Esophagus squamous epithelium (tissue), 5 donors: ENCODE measurements around the gene HLA-DPB1. TPM values are rescaled to one million over a fixed set of nuclear protein-coding genes. Genes with fewer than 3 reads are reported as not detected.
"Not testable (repeated sequence)": the region's sequence is repeated elsewhere in the genome, so short reads cannot be mapped to it uniquely, and the experiment has no call there.

Experiments used
- DNase-seq: peaks from one replicate; lab custom pipeline; 2025; lab: John Stamatoyannopoulos, UW
- H3K27ac ChIP-seq, 4 donors: fragments of 200-600 bp; sonication (generic); one replicate each; pipeline ENCODE4 v1.5.1; 2016 to 2019; ENCODE audit warnings: mild to moderate bottlenecking in 1 of 4
- H3K27me3 ChIP-seq, 4 donors: fragments of 200-600 bp; sonication (generic); 1 replicate in 3 of 4; 2 replicates in 1 of 4; pipeline versions ENCODE4 v1.5.1 to v1.6.0; 2017 to 2021; ENCODE audit warnings: antibody characterized with exemption in 1 of 4
- H3K36me3 ChIP-seq, 3 donors: fragments of 200-600 bp; sonication (generic); one replicate each; pipeline ENCODE4 v1.5.1; 2016 to 2019
- H3K4me1 ChIP-seq, 3 donors: fragments of 200-600 bp; sonication (generic); one replicate each; pipeline ENCODE4 v1.5.1; 2017 to 2019
- H3K4me3 ChIP-seq, 4 donors: fragments of 200-600 bp; sonication (generic); 1 replicate in 3 of 4; 2 replicates in 1 of 4; pipeline ENCODE4 v1.5.1; 2016 to 2019; ENCODE audit warnings: mild to moderate bottlenecking in 2 of 4, moderate library complexity in 1 of 4
- H3K9me3 ChIP-seq, 3 donors: fragments of 200-600 bp; sonication (generic); one replicate each; pipeline ENCODE4 v1.5.1; 2016 to 2019
- POLR2A ChIP-seq, 4 donors: fragments of 450-650 bp; IDR thresholded peaks; one replicate each; pipeline ENCODE4 v1.6.1; 2017; ENCODE audit warnings: antibody characterized with exemption in 4 of 4, mild to moderate bottlenecking in 4 of 4, moderate library complexity in 3 of 4
- WGBS, 2 donors: methylation state at CpG; one replicate each; pipeline ENCODE4 v1.1.5; 2018; 5-methylcytosine and 5-hydroxymethylcytosine counted together
- intact Hi-C: fragments of 100-400 bp; cut with DNase I; formaldehyde crosslinking; loops from one replicate; pipeline ENCODE4 v1.15.0; 2022
- total RNA-seq, 4 donors: library from RNA; depleted of rRNA; stranded (reverse); fragments of >200 nt; gene quantifications; one replicate each; pipeline ENCODE4 v1.1.0, GENCODE V29; 2016
- TF ChIP-seq, protein P1 (sequence below), 6 experiments: fragments of 450-650 bp in 4 of 6; fragments of 200-600 bp in 2 of 6; sonication (generic) in 2 of 6; IDR thresholded peaks; one replicate each; pipeline ENCODE4 v1.5.1; 2016 to 2019; ENCODE audit warnings: antibody characterized with exemption in 6 of 6, mild to moderate bottlenecking in 4 of 6, moderate library complexity in 4 of 6
- donor health status: DM: yes; HTN: yes; CAD: no.

The HLA-DPB1 gene
- total RNA-seq, 4 donors from 2014 or later: 3.2 to 96.9 (median 45.3) TPM

DNA sequence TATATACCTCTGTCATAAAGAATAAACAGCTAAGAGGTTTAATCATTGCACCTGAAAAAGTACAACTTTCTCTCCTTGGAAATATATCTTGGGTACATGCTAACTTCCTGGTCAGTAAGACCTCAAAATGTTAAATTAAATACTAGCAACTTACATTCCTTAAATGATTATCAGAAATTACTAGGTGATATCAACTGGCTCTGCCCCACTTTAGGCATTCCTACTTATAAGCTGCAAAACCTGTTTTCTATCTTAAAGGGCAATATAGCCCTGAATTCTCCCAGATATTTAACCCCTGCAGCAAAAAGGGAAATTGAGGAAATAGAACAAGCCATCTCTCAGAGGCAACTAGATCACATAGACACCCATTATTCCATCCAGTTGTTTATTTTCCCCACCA lies 23.2 kb upstream of the HLA-DPB1 start:
- Histone ChIP-seq H3K27ac (no peak overlapping the region), H3K36me3 (no peaks in the 10 kb centered on the region), H3K27me3 (peaks cover 0 to 34% (median 0%) of the 10 kb centered on the region in 4 donors), H3K9me3 (no peaks in the 10 kb centered on the region), H3K4me1 (no peaks in the 10 kb centered on the region), H3K4me3 (no peak overlapping the region)
- intact Hi-C loops: no loop called here
- TF ChIP-seq, protein P1, sequence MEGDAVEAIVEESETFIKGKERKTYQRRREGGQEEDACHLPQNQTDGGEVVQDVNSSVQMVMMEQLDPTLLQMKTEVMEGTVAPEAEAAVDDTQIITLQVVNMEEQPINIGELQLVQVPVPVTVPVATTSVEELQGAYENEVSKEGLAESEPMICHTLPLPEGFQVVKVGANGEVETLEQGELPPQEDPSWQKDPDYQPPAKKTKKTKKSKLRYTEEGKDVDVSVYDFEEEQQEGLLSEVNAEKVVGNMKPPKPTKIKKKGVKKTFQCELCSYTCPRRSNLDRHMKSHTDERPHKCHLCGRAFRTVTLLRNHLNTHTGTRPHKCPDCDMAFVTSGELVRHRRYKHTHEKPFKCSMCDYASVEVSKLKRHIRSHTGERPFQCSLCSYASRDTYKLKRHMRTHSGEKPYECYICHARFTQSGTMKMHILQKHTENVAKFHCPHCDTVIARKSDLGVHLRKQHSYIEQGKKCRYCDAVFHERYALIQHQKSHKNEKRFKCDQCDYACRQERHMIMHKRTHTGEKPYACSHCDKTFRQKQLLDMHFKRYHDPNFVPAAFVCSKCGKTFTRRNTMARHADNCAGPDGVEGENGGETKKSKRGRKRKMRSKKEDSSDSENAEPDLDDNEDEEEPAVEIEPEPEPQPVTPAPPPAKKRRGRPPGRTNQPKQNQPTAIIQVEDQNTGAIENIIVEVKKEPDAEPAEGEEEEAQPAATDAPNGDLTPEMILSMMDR (IDR thresholded peaks at IDR 0.05): no peak
- TF ChIP-seq POLR2A (IDR thresholded peaks at IDR 0.05): no peak
- no peak for DNase-seq

DNA sequence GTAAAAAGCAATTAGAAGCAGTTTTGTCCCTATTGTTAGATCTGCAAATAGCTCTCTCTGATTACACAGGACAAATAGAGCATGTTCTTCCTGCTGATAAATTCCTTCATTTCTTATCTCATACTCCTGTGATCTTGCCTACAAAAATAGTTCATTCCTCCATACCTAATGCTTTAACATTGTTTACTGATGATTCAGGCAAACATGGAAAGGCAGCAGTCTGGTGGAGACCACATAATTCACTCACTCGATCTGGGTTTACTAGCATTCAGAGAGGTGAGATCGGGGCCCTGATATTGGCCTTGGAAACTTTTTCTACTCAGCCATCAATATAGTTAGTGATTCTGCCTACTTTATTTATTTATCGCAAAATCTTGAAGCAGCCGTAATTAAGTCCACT lies 22.6 kb upstream of the HLA-DPB1 start:
- intact Hi-C loops: no loop called here
- H3K27ac ChIP-seq: no peak overlapping the region

DNA sequence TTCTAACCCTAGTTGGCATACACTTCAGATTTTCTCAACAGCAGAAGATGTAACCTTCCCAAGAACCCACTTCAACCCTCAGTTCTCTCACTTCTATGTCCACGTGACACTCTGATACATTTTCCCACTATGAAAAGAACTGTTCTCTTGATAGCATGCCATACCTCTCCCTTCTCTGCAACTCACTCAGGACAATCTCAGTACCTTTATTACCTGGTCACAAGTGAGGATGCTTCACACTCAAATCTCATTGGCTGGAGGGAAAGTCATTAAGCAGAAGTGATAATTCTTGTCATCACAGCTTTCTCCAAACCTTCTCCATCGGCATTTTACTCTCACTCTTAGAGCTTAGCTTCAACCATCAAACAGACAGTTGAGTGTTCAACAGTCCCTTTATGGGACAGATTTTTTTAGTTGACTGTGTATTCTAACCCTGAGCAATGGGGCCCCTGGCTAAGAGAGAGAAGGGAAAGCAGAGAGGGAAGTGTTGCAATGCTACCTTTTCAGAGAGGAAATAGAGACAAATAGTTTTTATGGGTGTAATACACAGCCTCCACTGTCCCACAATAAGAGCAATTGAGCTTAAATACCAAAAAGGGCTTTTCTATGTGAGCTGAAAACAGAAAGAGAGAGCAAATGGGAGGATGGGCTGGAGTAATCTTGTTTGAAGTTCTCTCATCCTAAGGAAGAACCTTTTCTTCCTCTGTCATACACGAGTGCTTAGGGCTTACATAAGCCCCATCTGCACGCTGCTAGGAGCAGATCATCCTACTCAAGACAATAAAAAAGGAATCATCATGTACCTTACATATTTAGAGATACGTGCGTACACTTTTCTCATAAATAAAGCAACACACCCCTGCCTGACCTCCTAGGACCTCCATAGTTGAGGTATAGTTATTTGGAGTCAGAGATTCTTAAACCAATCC lies 18.3 kb upstream of the HLA-DPB1 start:
- H3K27ac ChIP-seq: no peak overlapping the region
- TF ChIP-seq, protein P1 (IDR thresholded peaks at IDR 0.05): no peak
- TF ChIP-seq POLR2A (IDR thresholded peaks at IDR 0.05): no peak
- H3K9me3 ChIP-seq: no peaks in the 10 kb centered on the region
- no peak for DNase-seq
- intact Hi-C loops: no loop called here
- peaks cover 0 to 12% (median 0%) of the 10 kb centered on the region in 4 donors for H3K27me3 ChIP-seq
- no peak overlapping the region for H3K4me3 ChIP-seq
- no peaks in the 10 kb centered on the region for H3K4me1 ChIP-seq
- H3K36me3 ChIP-seq: no peaks in the 10 kb centered on the region
- 59 to 69% methylated on average over 6 of the region's 6 CpGs for WGBS, 2 donors

More for the DNA sequence above, 22.6 kb upstream of the HLA-DPB1 start:
- H3K9me3 ChIP-seq: no peaks in the 10 kb centered on the region
- no peaks in the 10 kb centered on the region for H3K4me1 ChIP-seq
- H3K4me3 ChIP-seq: no peak overlapping the region
- 32 to 39% methylated on average over 4 of the region's 4 CpGs for WGBS, 2 donors
- no peak for DNase-seq
- H3K36me3 ChIP-seq: no peaks in the 10 kb centered on the region
- peaks cover 0 to 33% (median 0%) of the 10 kb centered on the region in 4 donors for H3K27me3 ChIP-seq
- no peak for TF ChIP-seq POLR2A (IDR thresholded peaks at IDR 0.05)
- TF ChIP-seq, protein P1 (IDR thresholded peaks at IDR 0.05): no peak

DNA sequence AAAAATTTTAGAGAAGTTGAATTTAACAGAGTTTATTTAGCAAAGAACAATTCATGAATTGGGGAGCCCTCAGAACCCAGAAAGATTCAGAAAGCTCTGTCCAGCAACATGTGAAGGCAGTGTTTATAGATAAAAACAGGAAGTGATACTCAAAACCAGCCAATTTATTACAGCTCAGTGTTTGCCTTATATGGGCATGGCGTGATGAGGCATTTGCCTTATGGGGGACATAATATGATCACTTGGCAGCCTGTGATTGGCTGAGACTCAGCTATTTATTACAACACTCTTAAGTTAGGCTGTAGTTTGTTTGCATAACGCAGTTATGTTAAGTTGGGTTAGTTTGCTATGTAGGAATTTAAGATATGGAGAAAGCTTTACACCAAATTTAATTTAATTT lies 13.8 kb upstream of the HLA-DPB1 start:
- H3K4me1 ChIP-seq: no peaks in the 10 kb centered on the region
- no peak for DNase-seq
- intact Hi-C loops: no loop called here
- H3K9me3 ChIP-seq: no peaks in the 10 kb centered on the region
- TF ChIP-seq, protein P1 (IDR thresholded peaks at IDR 0.05): no peak
- TF ChIP-seq POLR2A (IDR thresholded peaks at IDR 0.05): no peak
- H3K27ac ChIP-seq: no peak overlapping the region
- peaks cover 0 to 11% (median 0%) of the 10 kb centered on the region in 4 donors for H3K27me3 ChIP-seq
- 71 to 83% methylated on average over 2 of the region's 2 CpGs for WGBS, 2 donors
- H3K36me3 ChIP-seq: peaks cover 0 to 3% (median 0%) of the 10 kb centered on the region in 3 donors
- H3K4me3 ChIP-seq: no peak overlapping the region

DNA sequence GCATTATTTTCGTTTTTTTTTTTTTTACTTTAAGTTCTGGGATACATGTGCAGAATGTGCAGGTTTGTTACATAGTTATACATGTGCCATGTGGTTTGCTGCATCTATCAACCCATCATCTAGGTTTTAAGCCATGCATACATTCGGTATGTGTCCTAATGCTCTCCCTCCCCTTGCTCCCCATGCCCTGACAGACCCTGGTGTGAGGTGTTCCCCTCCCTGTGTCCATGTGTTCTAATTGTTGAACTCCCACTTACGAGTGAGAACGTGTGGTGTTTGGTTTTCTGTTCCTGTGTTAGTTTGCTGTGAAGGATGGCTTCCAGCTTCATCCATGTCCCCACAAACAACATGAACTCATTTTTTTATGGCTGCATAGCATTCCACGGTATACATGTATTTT lies 12.4 kb upstream of the HLA-DPB1 start:
- H3K4me1 ChIP-seq, H3K9me3 ChIP-seq, H3K27me3 ChIP-seq, intact Hi-C loops, DNase-seq, H3K27ac ChIP-seq, H3K4me3 ChIP-seq: not testable (repeated sequence)
- H3K36me3 ChIP-seq: peaks cover 0 to 11% (median 0%) of the 10 kb centered on the region in 3 donors
- 74 to 80% methylated on average over 5 of the region's 5 CpGs for WGBS, 2 donors
